DMS53 (cell line): ENCODE data around the gene SREBF1.
"Not testable (repeated sequence)": the region's sequence is repeated elsewhere in the genome, so short reads cannot be mapped to it uniquely, and the experiment has no call there.

Experiments
- DNase-seq: peaks from one replicate; lab custom pipeline; 2025; lab: John Stamatoyannopoulos, UW

The SREBF1 gene

DNA sequence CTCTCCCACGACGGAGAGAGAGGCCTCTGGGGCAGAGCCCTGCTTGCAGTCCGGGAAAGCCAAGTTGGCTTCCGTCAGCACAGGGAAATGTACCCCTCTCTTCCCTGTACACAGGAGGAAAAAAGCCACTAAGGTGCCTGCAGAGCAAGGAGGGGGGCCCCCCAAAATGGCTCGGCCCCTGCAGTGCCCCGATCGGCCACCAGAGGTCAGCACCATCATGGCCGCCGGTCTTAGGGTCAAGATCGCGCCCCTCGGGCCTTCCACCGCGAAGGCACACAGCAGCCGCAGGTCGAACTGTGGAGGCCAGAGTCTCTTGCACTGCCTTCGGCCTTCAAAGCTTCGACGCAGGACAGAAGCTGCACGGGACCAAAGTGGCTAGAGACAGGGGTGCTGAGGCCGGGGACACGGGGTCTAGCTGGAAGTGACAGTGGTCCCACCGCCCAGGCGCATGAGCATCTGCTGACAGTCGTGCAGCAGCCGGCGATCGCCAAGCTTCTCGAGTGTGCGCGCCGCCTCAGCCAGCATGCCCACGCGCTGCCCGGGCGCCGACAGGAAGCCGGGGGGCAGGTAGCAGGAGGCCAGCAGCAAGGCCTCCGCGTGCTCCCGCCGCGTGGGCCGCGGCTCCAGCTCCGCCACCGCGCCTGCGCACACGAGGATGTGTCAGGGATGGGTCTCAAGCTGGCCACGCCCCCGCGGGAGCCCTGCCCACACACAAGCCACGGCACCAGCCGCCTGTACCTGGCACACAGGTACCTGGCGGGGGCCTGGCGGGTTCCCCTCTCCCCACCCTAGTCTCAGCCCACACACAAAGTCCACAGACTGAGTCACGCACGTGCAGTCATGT is 24.4 kb downstream of the SREBF1 start:
- DNase-seq, result peak; percentile 66

- DNase-seq, result peak; percentile 66
Measured at GRCh38 chr17:17811381-17812210, 25.2 kb downstream of the SREBF1 start.

DNA sequence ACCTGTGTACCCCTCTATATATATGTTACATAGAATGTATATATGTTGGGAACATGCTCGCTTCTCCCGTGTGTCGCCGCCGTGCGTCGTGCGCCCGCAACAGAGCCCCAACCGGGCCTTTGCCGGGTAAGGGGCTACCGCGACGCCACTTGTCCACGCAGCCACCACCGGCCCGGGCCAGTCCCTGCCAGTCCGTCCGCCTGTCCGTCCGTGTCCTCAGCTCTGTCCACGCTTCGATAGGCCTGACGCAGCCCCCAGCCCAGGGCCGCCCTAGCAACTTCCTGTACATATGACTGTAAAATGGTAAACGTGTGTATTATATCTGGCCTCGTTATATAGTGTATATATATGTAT is 25.9 kb downstream of the SREBF1 start:
- no peak for DNase-seq

GRCh38 chr17:17810084-17810894 is 26.5 kb downstream of the SREBF1 start:
- DNase-seq, result peak; percentile 18

DNA sequence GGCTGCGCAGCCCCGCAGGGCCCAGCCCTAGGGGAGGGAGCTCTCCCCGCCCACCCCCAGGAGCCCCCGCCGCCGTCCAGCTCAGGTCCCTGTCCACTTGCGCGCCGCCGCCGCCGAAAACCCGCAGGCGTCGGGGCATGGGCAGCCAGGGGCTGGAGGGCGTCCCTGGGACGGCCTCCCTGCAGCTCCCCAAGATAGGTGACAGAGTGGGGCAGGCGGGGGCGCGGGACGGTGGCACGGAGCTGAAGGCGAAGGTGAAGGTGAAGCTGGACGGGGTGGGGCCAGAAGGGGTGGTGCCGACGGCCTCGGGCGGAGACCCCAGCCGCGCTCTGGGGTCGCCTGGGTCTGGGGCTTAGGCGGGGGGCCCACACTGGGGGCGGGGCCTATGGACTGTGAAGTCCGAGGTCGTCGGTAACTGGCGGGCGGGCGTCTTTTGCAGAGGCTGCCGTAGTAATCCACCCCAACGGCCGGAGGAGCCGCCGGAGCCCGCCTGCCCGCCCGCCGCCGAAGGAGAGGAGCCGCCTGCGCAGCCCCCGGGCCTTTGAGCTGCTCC is 27.2 kb downstream of the SREBF1 start:
- DNase-seq, result no peak

DNA sequence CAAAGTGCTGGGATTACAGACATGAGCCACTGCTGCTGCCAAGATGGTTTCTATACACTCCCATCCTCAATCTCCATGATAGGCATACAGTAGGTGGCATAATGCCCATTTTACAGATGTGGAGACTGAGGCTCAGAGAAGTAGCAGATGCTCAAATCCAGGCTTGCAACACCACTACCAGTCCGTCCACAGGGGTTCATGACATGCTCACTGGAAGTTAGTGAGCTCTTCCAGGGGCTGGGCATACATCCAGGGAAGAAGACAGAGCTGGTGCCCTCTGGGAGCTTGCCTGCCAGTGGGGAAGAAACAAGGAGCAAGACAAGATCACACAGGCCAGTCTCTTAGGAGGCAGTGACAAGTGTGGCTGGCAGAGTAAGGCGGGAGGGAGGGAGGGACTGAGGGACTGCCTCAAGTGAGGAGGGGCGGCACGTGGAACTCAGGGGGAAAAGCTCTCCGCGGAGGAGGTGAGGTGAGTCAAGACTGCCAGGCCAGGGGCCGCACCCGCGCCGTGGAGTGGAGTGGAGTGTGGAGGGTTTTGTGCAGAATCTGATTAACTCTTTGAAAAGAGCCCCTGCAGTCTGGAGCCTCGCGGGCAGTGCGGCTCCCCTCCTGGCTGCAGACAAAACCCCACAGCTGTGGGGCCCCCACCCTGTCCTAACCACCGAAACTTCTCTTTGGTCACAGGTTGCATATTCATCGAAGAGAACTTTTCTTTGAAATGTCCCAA is 27.9 kb downstream of the SREBF1 start:
- no peak for DNase-seq

DNA sequence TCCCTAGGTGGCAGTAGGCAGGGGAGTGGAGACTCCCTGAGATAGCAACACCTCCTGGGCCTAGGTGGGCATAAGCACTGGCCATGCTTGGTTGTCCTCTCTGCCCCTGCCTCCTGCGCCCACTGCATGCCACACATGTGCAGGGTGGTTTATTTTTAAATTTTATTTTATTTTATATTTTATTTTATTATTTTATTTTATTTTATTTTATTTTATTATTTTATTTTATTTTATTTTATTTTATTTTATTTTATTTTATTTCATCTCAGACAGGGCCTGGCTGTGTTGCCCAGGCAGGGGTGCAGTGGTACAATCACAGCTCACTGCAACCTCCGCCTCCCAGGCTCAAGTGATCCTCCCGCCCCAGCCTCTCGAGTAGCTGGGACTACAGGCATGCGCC is 28.6 kb downstream of the SREBF1 start:
- DNase-seq, result not testable (repeated sequence)

- no peak for DNase-seq
Measured at GRCh38 chr17:17807440-17807839, 29.3 kb downstream of the SREBF1 start.

DNA sequence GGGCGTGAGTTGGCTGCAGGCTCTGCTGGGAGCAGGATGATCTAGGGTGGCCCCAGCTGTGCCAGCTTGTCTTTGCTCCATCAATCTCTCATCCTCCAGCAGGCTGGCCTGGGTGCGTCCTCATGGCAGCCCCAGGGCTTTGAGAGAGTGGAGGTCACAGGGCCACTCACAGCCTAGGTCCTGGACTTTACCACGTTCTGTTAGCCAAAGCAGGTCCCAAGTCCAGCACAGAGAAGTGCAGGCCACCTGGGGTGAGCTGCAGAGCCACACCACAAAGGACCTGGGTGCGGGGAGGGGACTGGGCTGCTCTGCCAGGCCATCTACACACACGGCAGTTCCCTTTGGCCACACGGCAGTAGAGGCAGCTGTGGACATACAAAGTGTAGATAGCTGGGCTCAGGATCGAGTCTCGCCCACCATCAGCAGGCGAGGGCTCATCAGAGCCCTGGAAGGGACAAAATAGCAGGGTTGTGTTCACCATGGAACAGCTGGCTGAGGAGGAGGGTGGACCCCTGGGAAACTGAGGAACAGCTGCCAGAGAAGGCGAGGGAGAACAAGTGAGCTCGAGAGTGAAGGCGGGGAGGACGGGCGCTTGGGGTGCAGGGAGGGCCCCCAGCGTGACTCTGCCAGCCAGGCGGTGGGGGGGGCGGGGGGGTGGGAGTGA is 30.0 kb downstream of the SREBF1 start:
- no peak for DNase-seq

GRCh38 chr17:17806035-17806434 is 30.8 kb downstream of the SREBF1 start:
- DNase-seq, result no peak

GRCh38 chr17:17805575-17805974 is 31.2 kb downstream of the SREBF1 start:
- no peak for DNase-seq

GRCh38 chr17:17804007-17804406 is 32.8 kb downstream of the SREBF1 start:
- DNase-seq, result no peak

- no peak for DNase-seq
Measured at GRCh38 chr17:17801800-17802481, 34.8 kb downstream of the SREBF1 start.

- no peak for DNase-seq
Measured at GRCh38 chr17:17800504-17801021, 36.2 kb downstream of the SREBF1 start.

- no peak for DNase-seq
Measured at GRCh38 chr17:17798573-17799255, 38.1 kb downstream of the SREBF1 start.

GRCh38 chr17:17798010-17798556 is 38.7 kb downstream of the SREBF1 start:
- DNase-seq, result no peak

- DNase-seq, result no peak
Measured at GRCh38 chr17:17797119-17797809, 39.5 kb downstream of the SREBF1 start.

GRCh38 chr17:17796787-17797061 is 40.1 kb downstream of the SREBF1 start:
- DNase-seq, result no peak
